Panc1 (cell line): ENCODE data around the gene PRPS2. TPM values are rescaled to one million over a fixed set of nuclear protein-coding genes. Genes with fewer than 3 reads are reported as not detected.

ENCODE experiments used
- ATAC-seq: fragments of 200-7000 bp; cut with Tn5 transposase; 2 replicates; pipeline ENCODE4 v1.9.1; 2020; ENCODE audit warnings: mild to moderate bottlenecking, moderate library complexity
- BruUV-seq: library from RNA; stranded (reverse); fragments of 400-500 nt; replicated peaks from 2 replicates; lab custom pipeline; 2021; lab: Mats Ljungman, UMichigan
- CTCF ChIA-PET: fragments of 300-600 bp; sonication (Branson Sonifier 250); formaldehyde crosslinking; loops from one replicate; lab custom pipeline; 2022; ENCODE audit warnings: antibody characterized with exemption; lab: Charles Lee
- POLR2A ChIA-PET: fragments of 300-600 bp; sonication (Branson Sonifier 250); formaldehyde crosslinking; loops from one replicate; lab custom pipeline; 2022; ENCODE audit warnings: antibody characterized with exemption; lab: Charles Lee
- DNase-seq: peaks from one replicate; pipeline ENCODE4 v3.0.0-alpha.2; 2010; ENCODE audit warnings: low read depth, low spot score
- H3K27ac ChIP-seq: 2 replicates; pipeline ENCODE4 v1.5.1; 2011; ENCODE audit warnings: mild to moderate bottlenecking, low read length, inconsistent platforms
- H3K27me3 ChIP-seq: fragments of 200-500 bp; sonication (Bioruptor generic); 2 replicates; pipeline ENCODE4 v1.6.0; 2014; ENCODE audit warnings: low read length, inconsistent platforms; ENCODE audit not compliant: control insufficient read depth, insufficient read depth
- H3K36me3 ChIP-seq: fragments of 200-500 bp; sonication (Bioruptor generic); 2 replicates; pipeline ENCODE4 v1.5.1; 2014; ENCODE audit warnings: inconsistent platforms, mild to moderate bottlenecking, low read length, moderate library complexity; ENCODE audit not compliant: control insufficient read depth, insufficient read depth
- H3K4me1 ChIP-seq: 2 replicates; pipeline ENCODE4 v1.5.1; 2011; ENCODE audit warnings: inconsistent platforms, mild to moderate bottlenecking, low read length, moderate library complexity; ENCODE audit not compliant: control insufficient read depth, insufficient read depth
- H3K4me3 ChIP-seq, 2 experiments: 2 replicates each; pipeline ENCODE4 v1.5.1; 2011 to 2012; ENCODE audit warnings: low read depth in 2 of 2, low read length in 2 of 2, mild to moderate bottlenecking in 2 of 2, inconsistent platforms in 1 of 2, moderate library complexity in 1 of 2
- H3K9me3 ChIP-seq: fragments of 200-500 bp; sonication (Bioruptor generic); 2 replicates; pipeline ENCODE4 v1.5.1; 2014; ENCODE audit warnings: low read depth, mild to moderate bottlenecking, inconsistent platforms, low read length, moderate library complexity; ENCODE audit not compliant: control insufficient read depth, insufficient read depth
- CTCF ChIP-seq: fragments of 450-650 bp; IDR thresholded peaks from 2 replicates; pipeline ENCODE4 v1.5.1; 2017; ENCODE audit warnings: mild to moderate bottlenecking
- POLR2AphosphoS5 ChIP-seq: IDR thresholded peaks from 2 replicates; pipeline ENCODE4 v1.6.1; 2012; ENCODE audit warnings: mild to moderate bottlenecking, low read depth, low read length, moderate library complexity
- REST ChIP-seq, 2 experiments: IDR thresholded peaks; 2 replicates each; pipeline ENCODE4 v1.6.1; 2011 to 2012; ENCODE audit warnings: low read depth in 2 of 2, control low read depth in 1 of 2, low read length in 1 of 2, mild to moderate bottlenecking in 1 of 2, moderate library complexity in 1 of 2; ENCODE audit not compliant: insufficient read depth in 1 of 2
- SIN3A ChIP-seq: IDR thresholded peaks from 2 replicates; pipeline ENCODE4 v1.6.1; 2012; ENCODE audit warnings: low read depth, mild to moderate bottlenecking, low read length, moderate library complexity, borderline replicate concordance; ENCODE audit not compliant: insufficient read depth
- TCF7L2 ChIP-seq: IDR thresholded peaks from 2 replicates; pipeline ENCODE4 v1.6.1; 2011; ENCODE audit warnings: mild to moderate bottlenecking, low read depth, low read length, inconsistent platforms
- in situ Hi-C: cut with HindIII; loops from 2 replicates; pipeline ENCODE4 v1.10.0; 2016; ENCODE audit warnings: low sequenced_read_pairs, low pct_unique_long_range_greater_than_20kb
- intact Hi-C: fragments of 100-400 bp; cut with micrococcal nuclease; formaldehyde crosslinking; loops from one replicate; pipeline ENCODE4 v1.10.0; 2022; ENCODE audit not compliant: unreplicated experiment
- total RNA-seq: library from RNA; stranded (reverse); gene quantifications from one replicate; pipeline ENCODE4 v1.2.1, GENCODE V29; 2021; ENCODE audit not compliant: unreplicated experiment

The PRPS2 gene
- total RNA-seq, 1 experiment from 2014 or later = 28.4 TPM

GRCh38 chrX:12777670-12778069 lies 13.5 kb upstream of the PRPS2 start:
- intact Hi-C loops (no loop called here), in situ Hi-C loops (no loop called here)
- Histone ChIP-seq H3K4me3 (no peak overlapping the region), H3K9me3 (no peaks in the 10 kb centered on the region), H3K4me1 (no peaks in the 10 kb centered on the region), H3K27me3 (no peaks in the 10 kb centered on the region), H3K36me3 (no peaks in the 10 kb centered on the region), H3K27ac (no peak overlapping the region)
- TF ChIP-seq POLR2AphosphoS5 = no peak
- TF ChIP-seq SIN3A = no peak
- TF ChIP-seq TCF7L2 = no peak
- TF ChIP-seq REST (IDR thresholded peaks at IDR 0.05; ENCODE audit: insufficient read depth in 1 of 2, low read depth in 2 of 2, low read length in 1 of 2) = no peak
- no peak for TF ChIP-seq CTCF
- CTCF ChIA-PET = no interaction called here
- DNase-seq (no peak), ATAC-seq (no peak)
- POLR2A ChIA-PET = no interaction called here
- no TSS peak for BruUV-seq

GRCh38 chrX:12779534-12779933 lies 11.7 kb upstream of the PRPS2 start:
- no peaks in the 10 kb centered on the region for H3K9me3 ChIP-seq
- TF ChIP-seq CTCF (no peak), POLR2AphosphoS5 (no peak), TCF7L2 (no peak), SIN3A (no peak), REST (IDR thresholded peaks at IDR 0.05; ENCODE audit: insufficient read depth in 1 of 2, low read depth in 2 of 2, low read length in 1 of 2) (no peak)
- POLR2A ChIA-PET = no interaction called here
- ATAC-seq (no peak), DNase-seq (no peak)
- H3K27ac ChIP-seq = no peak overlapping the region
- H3K4me1 ChIP-seq = no peaks in the 10 kb centered on the region
- H3K27me3 ChIP-seq = no peaks in the 10 kb centered on the region
- no peak overlapping the region for H3K4me3 ChIP-seq
- CTCF ChIA-PET = no interaction called here
- intact Hi-C loops = no loop called here
- in situ Hi-C loops = no loop called here
- H3K36me3 ChIP-seq = no peaks in the 10 kb centered on the region
- BruUV-seq = no TSS peak
